Lung microvascular endothelial cell (primary cell): ENCODE results near the gene ACSF3. TPM values are rescaled to one million over a fixed set of nuclear protein-coding genes. Genes with fewer than 3 reads are reported as not detected.
"Not testable (repeated sequence)": the region's sequence is repeated elsewhere in the genome, so short reads cannot be mapped to it uniquely, and the experiment has no call there.

Source experiments
- DNase-seq, 2 donors: peaks; one replicate each; pipeline versions ENCODE4 v3.0.0 to v3.0.0-alpha.2; 2010; ENCODE audit warnings: low read depth in 2 of 2
- total RNA-seq: library from RNA; depleted of rRNA; stranded (reverse); fragments of >200 nt; gene quantifications from 2 replicates; pipeline ENCODE4 v1.2.1, GENCODE V29; 2014

ACSF3 gene
- total RNA-seq, 1 donor from 2014 or later: 13.9 TPM

DNA sequence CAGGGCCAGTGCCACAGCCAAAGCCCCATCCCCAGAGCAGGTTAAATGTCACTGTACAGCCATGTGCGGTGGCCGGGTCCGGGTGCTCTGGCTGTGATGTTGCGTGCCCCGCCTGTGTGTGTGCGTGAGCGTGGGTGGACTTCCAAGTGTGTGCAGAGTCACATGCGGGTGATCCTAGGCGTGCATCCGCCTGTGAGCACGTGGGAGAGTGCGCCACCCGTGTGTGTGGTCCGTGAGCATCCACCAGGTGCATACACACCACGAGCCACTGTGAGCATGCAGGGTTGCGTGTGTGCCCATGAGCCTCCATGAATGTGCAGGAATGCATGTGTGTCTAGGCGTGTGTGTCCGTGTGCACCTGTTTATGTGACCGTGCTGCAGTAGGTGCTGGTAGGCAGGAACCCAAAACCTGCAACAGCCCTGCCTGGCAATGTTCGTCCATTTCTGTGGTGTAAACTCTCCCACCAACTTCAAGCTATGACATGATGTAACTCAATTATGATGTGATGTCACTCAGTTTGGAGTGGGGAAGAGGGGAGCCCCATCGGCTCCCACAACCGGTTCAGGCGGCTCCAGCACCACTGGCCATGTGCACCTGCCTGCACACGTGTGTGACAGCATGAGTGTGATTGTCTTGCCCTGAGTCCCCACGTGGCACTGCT lies 37.6 kb upstream of the ACSF3 start:
- no peak for DNase-seq

DNA sequence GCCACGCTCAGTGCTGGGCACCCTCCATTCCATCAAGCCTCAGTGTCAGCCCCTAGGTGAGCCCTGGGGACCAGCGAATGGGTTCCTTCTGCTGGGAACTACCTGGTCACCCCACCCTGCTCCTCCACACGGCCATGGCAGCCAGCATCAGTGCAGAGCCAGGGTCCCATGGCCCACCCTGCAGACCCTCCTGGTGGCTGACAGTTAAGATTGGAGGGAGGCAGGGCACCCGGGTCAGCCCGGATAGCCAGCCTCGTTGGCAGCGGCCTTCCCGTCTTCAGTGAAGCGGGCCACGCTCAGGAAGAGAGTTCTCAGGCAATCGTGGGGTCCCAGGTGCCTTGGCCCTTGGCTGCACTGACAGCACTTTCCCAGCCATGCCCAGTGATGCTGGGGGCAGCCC lies 37.1 kb upstream of the ACSF3 start:
- no peak for DNase-seq

DNA sequence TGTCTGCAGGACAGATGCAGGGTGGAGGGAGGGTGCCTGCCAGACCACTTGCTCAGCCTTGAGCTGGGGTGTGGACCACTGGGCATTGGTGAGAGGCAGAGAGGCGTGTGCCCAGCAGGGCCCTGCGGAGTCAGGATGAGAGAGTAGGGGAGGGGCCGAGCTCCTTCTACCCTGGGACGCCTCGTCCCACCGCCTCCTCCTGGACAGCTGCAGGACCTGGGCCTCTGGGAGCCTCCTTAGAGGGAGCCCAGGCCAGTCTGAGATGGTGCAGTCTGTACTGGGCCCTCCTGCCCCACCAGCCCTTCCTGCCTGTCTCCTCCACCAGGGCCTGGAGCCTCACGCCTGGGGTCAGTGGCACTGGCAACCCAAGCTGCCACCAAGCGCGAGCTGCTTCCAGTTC lies 35.9 kb upstream of the ACSF3 start:
- DNase-seq: no peak

DNA sequence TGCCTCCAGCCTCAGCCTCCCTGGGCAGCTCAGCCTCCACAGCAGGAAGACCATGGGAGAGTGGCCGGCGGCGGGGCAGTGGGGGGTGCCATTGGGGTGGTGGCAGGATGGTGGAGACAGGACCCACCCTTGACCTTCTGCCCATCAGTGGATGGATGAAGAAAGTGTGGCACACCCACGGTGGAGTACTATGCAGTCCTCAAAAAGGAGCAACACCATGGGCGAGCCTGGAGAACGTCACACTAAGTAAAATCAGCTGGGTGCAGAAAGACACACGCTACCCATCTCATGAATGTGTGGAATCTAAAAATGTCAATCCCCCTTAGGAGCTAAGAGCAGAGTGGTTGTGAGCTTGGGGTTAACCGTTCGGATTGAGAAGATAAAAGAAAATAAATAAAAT lies 34.8 kb upstream of the ACSF3 start:
- no peak for DNase-seq

DNA sequence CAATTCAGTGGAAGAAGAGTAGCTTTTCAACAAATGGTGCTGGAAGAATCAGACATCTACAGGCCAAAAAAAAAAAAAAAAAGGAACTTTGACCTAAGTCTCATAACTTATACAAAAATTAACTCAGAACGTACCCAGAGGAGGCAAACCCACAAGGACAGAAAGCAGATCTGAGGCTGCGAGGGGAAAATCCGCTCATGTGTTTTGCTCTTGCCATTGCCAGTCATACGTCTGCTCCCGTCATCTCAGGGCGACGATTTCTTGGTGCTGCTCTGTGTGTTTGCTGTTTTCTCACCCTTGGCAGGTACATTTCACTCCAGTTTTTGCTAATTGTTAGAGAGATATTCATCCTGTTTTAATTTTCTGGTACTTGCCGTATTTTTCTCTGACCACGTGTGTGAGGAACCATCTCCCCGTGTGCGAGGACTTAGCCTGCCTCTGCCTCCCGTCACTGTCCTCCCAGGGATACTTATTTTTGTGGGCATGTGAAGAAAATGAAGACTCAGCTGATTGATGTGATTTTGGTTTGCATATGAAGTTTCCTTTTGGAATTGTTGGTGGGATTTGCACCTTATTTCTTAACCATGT lies 33.4 kb upstream of the ACSF3 start:
- no peak for DNase-seq

DNA sequence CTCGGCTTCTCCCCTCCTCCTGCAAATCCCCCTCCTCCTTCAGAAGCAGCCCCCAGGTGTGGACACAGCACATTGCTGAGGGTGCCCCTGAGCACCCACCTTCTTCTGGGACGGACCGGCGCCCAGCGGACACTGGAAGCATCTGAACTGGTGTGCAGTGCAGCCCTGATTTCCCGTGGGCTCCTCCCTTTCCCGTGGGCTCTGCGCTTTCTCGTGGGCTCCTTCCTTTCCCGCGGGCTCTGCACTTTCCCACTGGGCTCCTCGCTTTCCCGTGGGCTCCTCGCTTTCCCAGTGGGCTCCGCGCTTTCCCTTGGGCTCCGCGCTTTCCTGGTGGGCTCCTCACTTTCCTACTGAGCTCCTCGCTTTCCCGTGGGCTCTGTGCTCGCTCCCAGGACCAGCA lies 32.6 kb upstream of the ACSF3 start:
- DNase-seq: no peak

DNA sequence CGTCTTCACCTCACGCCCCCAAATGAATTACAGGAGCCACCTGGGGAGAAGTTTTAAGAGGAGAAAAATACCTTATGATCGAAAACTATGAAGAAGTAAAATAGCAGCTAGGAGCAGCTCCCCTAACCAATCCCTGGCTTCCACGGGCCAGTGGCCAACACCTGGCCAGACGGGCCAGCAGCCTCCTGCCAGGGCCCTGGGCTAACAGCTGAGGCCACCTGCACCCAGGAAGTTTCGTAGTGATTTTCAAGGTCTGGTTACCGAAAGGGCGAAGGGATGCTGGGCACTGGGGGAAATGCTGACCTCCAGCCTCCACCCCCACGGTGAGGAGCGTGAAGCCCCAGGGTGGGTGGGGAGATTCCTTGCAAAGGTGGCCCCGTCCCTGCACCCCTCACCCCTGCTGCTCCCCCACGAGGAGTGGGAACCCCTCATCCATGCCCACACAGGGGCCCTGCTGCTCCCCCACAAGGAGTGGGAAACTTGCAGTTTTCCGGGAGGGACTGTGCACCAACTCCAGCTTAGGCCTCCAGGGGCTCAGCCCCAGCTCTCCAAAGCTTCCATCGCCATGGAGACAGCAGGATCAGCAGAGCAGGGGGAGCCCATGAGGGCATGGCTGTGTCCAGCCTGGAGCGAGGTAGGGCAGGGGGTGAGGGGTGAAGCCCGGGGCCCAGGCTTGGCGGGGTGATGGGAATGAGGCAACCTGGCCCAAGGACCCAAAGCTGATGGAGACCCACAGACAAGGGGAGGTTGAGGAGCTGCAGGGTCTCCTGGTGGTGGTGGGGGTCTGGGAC lies 31.9 kb upstream of the ACSF3 start:
- DNase-seq: no peak

DNA sequence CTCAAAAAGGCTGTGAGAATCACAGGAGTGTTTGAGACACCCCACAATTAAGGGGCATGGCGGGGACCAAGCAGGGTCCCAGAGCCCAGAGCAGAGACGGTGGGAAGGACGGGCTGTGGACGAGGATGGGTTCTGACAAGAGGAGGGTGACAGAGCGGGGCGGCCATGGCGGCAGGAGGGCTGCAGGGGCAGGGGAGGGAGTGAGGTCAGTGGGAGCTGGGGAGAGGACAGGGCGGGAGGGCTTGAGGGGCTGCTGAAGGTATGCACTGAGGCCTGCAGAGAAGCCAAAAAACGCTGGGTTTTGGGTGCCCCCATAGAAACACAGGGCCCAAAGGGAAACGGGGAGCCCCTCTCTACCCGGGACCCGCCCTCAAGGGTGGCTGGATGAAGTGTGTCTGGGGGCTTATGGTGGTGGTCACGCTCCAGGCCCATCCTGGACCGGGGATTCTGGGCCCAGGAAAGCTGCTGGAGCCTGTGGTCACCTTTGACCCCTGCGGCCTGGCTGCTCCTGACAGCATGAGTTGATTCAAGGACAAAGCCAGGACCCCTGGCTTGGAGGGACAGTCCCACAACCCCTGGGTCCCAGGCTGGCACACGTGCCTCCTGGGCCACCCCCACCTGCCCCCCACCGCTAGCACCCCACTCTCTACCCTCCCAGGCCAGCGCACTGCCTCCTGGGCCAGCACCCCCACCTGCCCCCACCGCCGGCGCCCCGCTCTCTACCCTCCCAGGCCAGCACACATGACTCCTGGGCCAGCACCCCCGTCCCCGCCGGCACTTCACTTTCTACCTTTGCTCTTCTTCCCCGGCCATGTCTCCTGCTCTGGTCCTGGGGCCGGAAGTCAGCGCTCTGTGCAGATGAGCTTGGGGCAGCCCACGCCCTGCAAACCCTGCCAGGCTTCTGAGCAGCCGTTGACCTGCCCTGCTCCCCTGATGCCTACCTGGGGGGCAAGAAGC lies 31.0 kb upstream of the ACSF3 start:
- DNase-seq: no peak

DNA sequence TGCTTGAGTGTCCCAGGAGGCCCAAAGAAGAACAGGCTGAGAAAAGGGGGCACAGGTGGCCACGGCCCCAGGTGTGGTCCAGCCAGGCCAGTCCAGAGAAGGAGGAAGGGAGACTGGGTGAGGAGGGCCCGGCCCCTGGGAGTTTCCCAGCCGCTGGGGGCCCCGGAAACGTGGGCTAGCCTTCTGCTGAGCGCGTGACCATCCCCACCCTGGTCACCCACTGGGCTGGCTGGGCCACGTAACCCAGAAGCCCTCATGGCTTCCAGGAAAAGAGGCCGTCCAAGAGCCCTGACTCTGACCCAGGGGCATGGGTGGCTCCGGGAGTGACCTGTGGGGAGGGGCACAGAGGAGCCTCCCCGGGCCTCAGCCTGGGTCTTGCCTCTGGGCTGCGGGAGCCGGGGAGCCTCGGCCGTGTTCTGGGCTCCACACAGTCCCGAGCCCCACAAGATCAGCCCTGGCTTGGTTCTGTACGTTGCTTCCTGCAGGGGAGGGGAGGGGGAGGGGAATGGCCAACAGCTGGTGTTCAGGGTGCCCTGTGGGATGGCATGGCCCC lies 29.8 kb upstream of the ACSF3 start:
- DNase-seq: no peak

DNA sequence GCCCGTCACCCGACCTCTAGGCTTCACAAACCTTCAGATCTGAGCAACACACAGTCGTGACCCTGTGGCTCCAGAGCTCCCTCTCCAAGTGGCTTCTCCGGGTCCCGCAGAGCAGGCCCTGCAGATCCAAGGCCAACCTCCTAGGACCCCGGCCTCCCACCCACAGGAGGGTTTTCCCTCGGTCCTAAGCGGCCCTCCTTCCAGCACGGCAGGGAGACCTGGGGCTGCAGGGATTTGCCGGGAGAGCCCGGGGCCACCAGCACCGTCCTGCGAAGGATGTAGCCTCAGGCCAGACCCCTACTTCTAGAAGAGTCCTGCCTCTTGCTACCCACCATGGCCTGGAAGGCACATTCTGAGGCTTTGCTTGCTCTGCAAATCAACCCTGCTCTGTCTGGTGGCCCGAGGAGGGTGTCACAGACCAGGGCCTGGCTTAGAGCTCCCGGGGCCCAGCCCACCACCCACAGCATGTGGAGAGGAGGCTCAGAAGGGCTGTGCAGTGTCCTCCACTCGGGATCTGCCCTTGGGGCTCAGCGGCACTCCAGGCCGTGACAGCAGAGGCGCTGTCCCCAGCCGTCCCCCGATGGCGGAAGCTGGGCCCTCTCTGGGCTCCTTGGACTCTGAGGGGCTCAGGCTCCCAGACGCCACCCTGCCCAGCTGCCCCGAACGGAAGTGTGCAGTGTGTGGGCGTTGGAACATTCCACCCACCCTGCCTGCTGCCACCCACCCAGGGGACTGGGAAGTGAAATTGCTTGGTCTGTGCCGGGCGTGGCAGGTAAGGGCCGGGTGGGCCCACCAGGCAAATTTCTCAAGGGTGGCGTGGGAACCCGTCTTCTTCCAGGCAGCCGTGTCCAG lies 28.8 kb upstream of the ACSF3 start:
- no peak for DNase-seq

DNA sequence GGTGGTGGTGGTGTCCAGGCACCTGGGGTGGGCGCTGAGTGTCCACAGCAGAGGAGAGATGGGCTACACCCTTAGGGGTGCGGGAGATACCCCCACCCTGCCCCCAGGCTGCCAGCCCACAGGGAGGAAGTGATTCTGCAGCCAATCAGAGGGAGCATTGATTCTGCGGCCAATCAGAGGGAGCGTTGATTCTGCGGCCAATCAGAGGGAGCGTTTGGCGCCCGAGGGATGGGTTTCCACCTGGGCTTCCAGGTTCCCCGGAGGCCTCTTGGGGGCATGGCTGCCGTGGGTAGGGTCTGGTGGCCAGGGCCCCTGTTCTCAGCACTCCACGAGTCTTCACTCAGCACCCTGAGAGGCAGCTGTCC lies 28.2 kb upstream of the ACSF3 start:
- no peak for DNase-seq

DNA sequence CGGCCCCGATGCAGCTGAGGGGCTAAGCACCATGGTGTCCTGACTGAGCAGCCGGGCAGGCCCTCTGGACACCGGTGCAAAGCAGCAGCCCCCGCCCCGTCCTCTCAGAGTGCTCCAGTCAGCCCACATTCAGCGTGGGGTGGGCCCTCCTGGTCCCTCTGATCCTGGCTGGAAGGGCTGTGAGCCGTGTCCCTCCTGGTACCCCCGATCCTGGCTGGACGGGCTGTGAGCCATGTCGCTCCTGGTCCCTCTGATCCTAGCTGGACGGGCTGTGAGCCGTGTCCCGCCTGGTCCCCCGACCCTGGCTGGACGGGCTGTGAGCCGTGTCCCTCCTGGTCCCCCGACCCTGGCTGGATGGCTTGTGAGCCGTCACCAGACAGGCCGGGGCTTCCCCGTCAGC lies 26.9 kb upstream of the ACSF3 start:
- DNase-seq: no peak

DNA sequence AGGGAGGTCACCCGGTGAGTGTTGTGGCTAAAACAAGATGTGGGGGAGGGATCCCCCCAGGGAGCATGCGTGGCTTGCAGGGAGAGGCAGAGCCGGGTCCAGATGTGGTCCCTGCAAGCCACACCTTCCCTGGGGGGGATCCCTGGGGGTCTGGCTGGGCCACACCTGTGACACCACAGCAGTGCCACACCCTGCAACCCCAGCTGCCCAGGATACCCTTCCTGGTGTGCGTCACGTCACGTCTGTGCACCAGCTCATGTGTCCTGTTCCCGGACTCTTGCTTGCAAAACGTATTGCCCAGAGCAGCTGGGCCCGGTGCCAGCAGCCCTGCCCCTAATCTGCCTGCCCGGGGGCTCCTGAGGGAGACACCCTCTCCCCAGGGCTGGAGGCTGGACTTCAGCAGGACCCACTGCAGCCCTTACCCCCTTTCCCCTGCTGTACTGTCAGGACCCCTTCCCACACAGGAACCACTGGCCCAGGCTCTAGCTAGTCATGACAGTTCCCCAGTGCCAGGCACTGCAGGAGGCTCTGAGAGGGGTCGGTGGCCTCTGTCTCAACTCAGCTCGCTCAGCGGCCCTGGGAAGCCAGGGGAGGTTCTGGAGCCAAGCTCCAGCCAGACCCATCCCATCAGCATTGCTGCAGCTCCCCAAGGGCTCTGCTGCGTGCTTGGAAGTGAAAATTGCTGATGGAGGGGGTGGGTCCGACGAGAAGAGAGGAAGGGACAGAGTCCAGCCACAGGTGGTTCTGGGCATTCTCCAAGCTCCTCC lies 25.8 kb upstream of the ACSF3 start:
- no peak for DNase-seq

DNA sequence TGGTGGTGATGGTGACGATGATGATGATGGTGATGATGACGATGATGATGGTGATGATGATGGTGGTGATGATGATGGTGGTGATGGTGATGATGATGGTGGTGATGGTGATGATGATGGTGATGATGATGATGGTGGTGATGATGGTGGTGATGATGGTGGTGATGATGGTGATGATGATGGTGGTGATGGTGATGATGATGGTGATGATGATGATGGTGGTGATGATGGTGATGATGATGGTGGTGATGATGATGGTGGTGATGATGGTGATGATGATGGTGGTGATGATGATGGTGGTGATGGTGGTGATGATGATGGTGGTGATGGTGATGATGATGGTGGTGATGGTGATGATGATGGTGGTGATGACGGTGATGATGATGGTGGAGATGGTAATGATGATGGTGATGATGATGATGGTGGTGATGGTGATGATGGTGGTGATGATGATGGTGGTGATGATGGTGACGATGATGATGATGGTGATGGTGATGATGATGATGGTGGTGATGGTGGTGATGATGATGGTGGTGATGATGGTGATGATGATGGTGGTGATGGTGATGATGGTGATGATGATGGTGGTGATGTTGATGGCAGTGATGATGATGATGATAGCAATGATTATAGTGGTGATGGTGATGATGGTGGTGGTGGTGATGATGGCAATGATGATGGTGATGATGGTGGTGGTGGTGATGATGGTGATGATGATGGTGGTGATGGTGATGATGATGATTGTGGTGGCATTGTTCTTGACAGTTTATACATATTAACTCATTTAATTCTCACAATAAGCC lies 24.6 kb upstream of the ACSF3 start:
- not testable (repeated sequence) for DNase-seq

DNA sequence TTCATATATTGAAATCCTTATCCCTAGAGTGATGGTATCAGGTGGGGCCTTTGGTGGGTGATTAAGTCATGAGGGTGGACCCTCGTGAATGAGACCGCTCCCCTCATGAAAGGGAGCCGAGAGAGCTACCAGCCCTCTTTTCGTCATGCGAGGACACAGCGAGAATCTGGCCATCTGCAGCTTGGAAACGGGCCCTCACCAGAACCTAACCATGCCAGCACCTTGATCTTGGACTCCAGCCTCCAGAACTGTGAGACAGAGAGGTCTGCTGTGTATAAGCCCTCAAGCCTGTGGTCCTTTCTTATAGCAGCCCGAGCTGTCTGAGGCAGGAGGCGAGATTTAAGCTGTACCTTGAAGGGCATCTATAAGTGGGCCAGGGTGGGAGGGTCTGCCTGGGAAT lies 23.7 kb upstream of the ACSF3 start:
- no peak for DNase-seq

DNA sequence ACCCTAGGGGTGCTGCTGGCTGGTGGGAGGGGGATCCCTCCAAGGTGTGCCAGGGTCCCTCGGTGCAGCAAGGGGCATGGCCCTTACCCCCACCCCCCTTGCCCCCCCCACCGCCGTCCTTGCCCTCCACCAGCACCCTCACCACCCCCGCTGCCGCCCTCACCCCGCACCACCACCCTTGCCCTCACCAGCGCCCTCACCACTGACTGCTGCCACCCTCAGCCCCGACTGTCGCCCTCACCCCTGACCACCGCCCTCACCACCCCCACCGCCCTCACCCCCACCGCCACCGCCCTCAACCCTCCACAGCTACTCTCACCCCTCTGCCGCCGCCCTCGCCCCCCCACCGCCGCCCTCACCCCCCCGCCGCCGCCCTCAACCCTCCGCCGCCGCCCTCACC lies 23.1 kb upstream of the ACSF3 start:
- DNase-seq: no peak

DNA sequence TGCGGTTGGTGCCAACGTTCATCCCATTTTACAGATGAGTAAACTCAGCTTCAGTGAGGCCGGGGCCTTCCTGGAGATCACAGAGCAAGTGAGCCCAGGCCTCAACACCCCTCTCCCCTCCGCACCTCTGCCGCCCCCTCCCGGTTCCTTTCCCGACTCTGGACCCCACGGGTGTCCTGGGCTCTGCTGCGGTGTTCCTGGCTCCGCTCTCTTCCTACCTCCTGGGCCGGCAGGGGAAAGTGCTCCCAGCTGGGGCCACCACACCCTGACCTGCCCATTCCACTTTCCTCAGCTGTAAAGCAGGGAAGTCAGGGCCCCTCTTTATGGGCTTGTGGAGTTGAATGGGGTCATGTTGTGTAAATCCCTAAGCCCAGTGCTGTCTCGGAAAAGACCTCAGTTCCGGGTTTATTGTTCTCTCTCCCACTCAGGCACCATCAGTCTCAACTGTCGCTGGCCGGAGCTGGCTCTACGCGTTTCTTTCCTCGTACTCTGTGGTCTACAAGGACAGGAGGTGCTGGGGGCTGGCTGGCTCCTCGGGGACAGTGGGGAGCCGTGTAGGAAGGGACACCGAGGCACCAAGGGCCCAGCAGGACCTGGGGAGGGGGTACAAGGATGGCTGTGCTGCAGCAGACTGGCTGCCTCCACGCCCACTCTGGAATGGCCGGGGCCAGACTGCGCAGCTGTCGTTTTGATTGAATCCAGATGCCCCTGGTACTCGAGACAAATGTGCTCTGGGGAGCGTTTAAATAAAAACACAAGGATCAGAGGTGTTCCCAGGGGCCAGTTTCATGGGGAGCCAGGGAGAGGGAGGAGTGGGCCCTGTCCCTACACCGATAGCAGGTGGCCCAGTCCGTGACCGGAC lies 21.7 kb upstream of the ACSF3 start:
- DNase-seq: peak in 1 of 2 donors; percentile 24

DNA sequence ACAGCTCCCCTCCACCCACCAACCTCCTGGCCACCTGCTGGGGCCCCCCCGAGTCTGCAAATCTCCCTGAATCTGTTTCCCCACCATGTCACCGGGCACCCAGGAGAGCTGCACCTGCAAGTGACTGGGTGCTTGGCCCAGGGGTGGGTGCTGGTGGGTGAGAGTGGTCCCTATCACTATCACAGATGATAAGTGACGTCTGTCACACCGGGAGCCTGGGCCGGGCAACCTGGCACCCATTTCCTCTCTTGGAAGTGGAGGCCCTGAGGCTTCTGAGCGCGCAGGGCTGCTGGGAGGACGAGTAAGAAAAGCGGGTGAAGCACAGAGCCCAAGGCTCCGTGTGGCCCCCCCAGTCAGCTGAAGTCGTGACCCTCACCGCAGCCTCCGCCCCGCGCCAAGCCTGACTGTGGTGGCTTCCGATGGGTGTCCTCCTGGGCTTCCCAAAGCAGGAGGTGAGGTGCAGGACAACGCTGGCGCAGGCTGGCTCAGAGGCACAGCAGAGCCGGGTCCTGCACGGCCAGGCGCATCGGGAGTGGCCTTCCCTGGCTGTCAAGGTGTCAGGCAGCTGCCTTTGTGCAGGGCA lies 21.0 kb upstream of the ACSF3 start:
- DNase-seq: no peak
